OCI-LY1 (cell line): ENCODE data around the gene GPR39.

Experiments used
- H2AFZ ChIP-seq: fragments of 200-600 bp; sonication (generic), shearing (Covaris generic); 2 replicates; pipeline ENCODE4 v1.6.0; 2014; ENCODE audit warnings: antibody characterized with exemption, mild to moderate bottlenecking, low read length
- H3F3A ChIP-seq: fragments of 200-600 bp; sonication (generic), shearing (Covaris generic); 2 replicates; pipeline ENCODE4 v1.6.0; 2014; ENCODE audit warnings: mild to moderate bottlenecking, antibody characterized with exemption, low read length, moderate library complexity; ENCODE audit not compliant: insufficient read depth
- H3K27ac ChIP-seq: fragments of 200-600 bp; sonication (generic); 2 replicates; pipeline ENCODE4 v1.5.1; 2014; ENCODE audit warnings: low read length, mixed run types, mild to moderate bottlenecking, low read depth; ENCODE audit not compliant: poor library complexity, severe bottlenecking
- H3K27me3 ChIP-seq: fragments of 200-600 bp; sonication (generic); 2 replicates; pipeline ENCODE4 v1.6.0; 2014; ENCODE audit warnings: antibody characterized with exemption, mild to moderate bottlenecking, low read length, moderate library complexity; ENCODE audit not compliant: insufficient read depth
- H3K36me3 ChIP-seq: fragments of 200-600 bp; sonication (generic); 2 replicates; pipeline ENCODE4 v1.6.1; 2014; ENCODE audit warnings: mild to moderate bottlenecking, antibody characterized with exemption, low read length, moderate library complexity, mixed read lengths; ENCODE audit not compliant: insufficient read depth
- H3K4me1 ChIP-seq: fragments of 200-600 bp; sonication (generic); 2 replicates; pipeline ENCODE4 v1.5.1; 2014; ENCODE audit warnings: mild to moderate bottlenecking, low read length, moderate library complexity; ENCODE audit not compliant: insufficient read depth, severe bottlenecking
- H3K4me2 ChIP-seq: fragments of 200-600 bp; sonication (generic), shearing (Covaris generic); 2 replicates; pipeline ENCODE4 v1.6.1; 2014; ENCODE audit warnings: low read length
- H3K4me3 ChIP-seq: fragments of 200-600 bp; sonication (generic); 2 replicates; pipeline ENCODE4 v1.5.1; 2014; ENCODE audit warnings: low read length, low read depth, mild to moderate bottlenecking, mixed read lengths; ENCODE audit not compliant: poor library complexity, severe bottlenecking
- H3K79me2 ChIP-seq: fragments of 200-600 bp; shearing (Covaris generic); 2 replicates; pipeline ENCODE4 v1.6.1; 2016; ENCODE audit warnings: mixed run types, low read length, mixed read lengths; ENCODE audit not compliant: insufficient read depth
- H3K9ac ChIP-seq: fragments of 200-600 bp; sonication (generic), shearing (Covaris generic); 2 replicates; pipeline ENCODE4 v1.6.1; 2014; ENCODE audit warnings: mild to moderate bottlenecking, low read length, mixed read lengths
- H3K9me2 ChIP-seq: fragments of 200-600 bp; sonication (generic), shearing (Covaris generic); 2 replicates; pipeline ENCODE4 v1.6.1; 2014; ENCODE audit warnings: low read depth, mild to moderate bottlenecking, low read length, mixed read lengths
- H3K9me3 ChIP-seq: fragments of 200-600 bp; shearing (Covaris generic); 2 replicates; pipeline ENCODE4 v1.6.1; 2014; ENCODE audit warnings: low read length, mixed read lengths
- H4K20me1 ChIP-seq: fragments of 200-600 bp; sonication (generic), shearing (Covaris generic); 2 replicates; pipeline ENCODE4 v1.6.0; 2016; ENCODE audit warnings: mild to moderate bottlenecking, low read length; ENCODE audit not compliant: insufficient read depth
- EZH2 ChIP-seq: fragments of 200-600 bp; sonication (generic), shearing (Covaris generic); IDR thresholded peaks from 2 replicates; pipeline ENCODE4 v1.8.0; 2017; ENCODE audit warnings: borderline replicate concordance, mixed run types, mild to moderate bottlenecking, antibody characterized with exemption, low read length, moderate library complexity, mixed read lengths
- TF ChIP-seq, protein P1 (sequence below): fragments of 200-600 bp; sonication (generic), shearing (Covaris generic); IDR thresholded peaks from 2 replicates; pipeline ENCODE4 v1.5.1; 2017; ENCODE audit warnings: mild to moderate bottlenecking, antibody characterized with exemption, low read length, moderate library complexity, mixed read lengths

The GPR39 gene

DNA sequence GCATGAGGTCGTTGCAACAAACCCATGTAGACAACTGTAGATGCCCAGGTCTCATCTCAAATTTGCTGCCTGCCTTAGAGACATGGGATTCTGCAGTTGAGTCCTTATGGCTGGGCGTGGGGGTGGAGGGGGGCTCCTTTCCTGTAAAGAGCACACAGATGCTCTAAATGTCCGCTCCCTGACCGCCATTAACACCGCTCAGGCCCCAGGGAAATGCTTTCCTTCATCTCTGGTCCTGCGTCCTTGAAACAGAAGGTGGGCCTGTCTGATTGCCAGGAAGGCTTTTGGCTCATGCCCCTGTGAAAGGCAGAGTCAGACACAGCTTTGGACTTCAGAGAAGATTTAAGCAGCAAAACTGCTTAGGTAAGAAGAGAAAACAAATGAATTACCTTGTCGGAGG, 25.7 kb downstream of the GPR39 start:
- Histone ChIP-seq H3K27me3 (no peaks in the 10 kb centered on the region), H3K9me2 (no peaks in the 10 kb centered on the region), H3K4me2 (no peak overlapping the region), H3K4me1 (no peaks in the 10 kb centered on the region), H3K9ac (no peak overlapping the region), H3K79me2 (no peaks in the 10 kb centered on the region), H3K36me3 (no peaks in the 10 kb centered on the region), H3F3A (no peaks in the 10 kb centered on the region), H3K9me3 (no peaks in the 10 kb centered on the region), H3K27ac (no peak overlapping the region), H4K20me1 (no peaks in the 10 kb centered on the region), H3K4me3 (no peak overlapping the region), H2AFZ (no peak overlapping the region)
- TF ChIP-seq, protein P1, sequence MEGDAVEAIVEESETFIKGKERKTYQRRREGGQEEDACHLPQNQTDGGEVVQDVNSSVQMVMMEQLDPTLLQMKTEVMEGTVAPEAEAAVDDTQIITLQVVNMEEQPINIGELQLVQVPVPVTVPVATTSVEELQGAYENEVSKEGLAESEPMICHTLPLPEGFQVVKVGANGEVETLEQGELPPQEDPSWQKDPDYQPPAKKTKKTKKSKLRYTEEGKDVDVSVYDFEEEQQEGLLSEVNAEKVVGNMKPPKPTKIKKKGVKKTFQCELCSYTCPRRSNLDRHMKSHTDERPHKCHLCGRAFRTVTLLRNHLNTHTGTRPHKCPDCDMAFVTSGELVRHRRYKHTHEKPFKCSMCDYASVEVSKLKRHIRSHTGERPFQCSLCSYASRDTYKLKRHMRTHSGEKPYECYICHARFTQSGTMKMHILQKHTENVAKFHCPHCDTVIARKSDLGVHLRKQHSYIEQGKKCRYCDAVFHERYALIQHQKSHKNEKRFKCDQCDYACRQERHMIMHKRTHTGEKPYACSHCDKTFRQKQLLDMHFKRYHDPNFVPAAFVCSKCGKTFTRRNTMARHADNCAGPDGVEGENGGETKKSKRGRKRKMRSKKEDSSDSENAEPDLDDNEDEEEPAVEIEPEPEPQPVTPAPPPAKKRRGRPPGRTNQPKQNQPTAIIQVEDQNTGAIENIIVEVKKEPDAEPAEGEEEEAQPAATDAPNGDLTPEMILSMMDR: no peak
- TF ChIP-seq EZH2: no peak

DNA sequence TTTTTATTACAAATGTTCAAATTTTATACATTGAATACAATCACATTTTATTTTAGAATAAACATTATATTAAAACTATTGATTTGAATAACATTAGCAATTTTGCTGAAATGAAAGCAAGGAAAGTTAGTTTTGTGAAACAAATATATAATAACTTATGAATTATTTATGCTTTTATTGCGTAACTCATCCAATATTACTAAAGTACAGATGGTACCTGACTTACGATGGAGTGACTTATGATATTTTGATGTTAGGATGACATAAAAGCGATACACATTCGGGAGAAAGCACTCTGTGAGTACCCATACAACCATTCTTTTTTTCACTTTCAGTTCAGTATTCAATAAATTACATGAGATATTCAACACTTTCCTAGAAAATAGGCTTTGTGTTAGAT, 26.5 kb downstream of the GPR39 start:
- Histone ChIP-seq H3F3A (no peaks in the 10 kb centered on the region), H3K79me2 (no peaks in the 10 kb centered on the region), H3K4me2 (no peak overlapping the region), H3K36me3 (no peaks in the 10 kb centered on the region), H3K27ac (no peak overlapping the region), H3K4me3 (no peak overlapping the region), H3K9me2 (no peaks in the 10 kb centered on the region), H3K27me3 (no peaks in the 10 kb centered on the region), H2AFZ (no peak overlapping the region), H4K20me1 (no peaks in the 10 kb centered on the region), H3K9ac (no peak overlapping the region), H3K4me1 (no peaks in the 10 kb centered on the region), H3K9me3 (no peaks in the 10 kb centered on the region)
- TF ChIP-seq, protein P1: no peak
- no peak for TF ChIP-seq EZH2

DNA sequence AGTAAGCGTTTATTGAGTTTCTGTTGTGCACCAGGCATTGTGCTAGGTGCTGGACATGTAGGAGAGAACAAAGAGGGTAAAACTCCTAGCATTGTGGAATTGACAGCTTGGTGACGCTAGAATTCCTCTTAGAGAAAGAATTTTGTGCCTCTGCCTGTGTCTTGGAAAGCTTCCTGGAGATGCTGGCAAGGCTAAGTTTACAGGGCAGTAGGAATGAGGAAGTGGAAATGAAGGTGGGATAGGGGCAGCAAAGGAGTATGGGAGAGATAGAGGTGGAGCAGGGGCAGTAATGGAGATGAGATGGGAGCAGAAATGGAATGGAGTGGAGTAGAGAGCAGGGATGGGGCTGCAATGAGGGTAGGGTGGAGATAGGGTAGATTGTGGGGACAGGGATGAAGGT, 29.8 kb downstream of the GPR39 start:
- Histone ChIP-seq H3K9ac (no peak overlapping the region), H4K20me1 (no peaks in the 10 kb centered on the region), H3K9me2 (no peaks in the 10 kb centered on the region), H3K4me1 (no peaks in the 10 kb centered on the region), H3F3A (no peaks in the 10 kb centered on the region), H3K79me2 (no peaks in the 10 kb centered on the region), H3K36me3 (no peaks in the 10 kb centered on the region), H3K4me2 (no peak overlapping the region), H3K9me3 (no peaks in the 10 kb centered on the region), H3K27ac (no peak overlapping the region), H3K4me3 (no peak overlapping the region), H2AFZ (no peak overlapping the region), H3K27me3 (no peaks in the 10 kb centered on the region)
- TF ChIP-seq, protein P1: no peak
- no peak for TF ChIP-seq EZH2
